ENCODE results near the gene BMP6. TPM values are rescaled to one million over a fixed set of nuclear protein-coding genes. Genes with fewer than 3 reads are reported as not detected.

The BMP6 gene
- total and polyA plus RNA-seq, 2 of the 8 experiments (the other 6 are each of a cell fraction or from before 2014, with no cell fraction given): 2.0 to 2.1 TPM

GRCh38 chr6:7895125-7895423, 169.2 kb downstream of the BMP6 start (continued):
- TF ChIP-seq RXRA (IDR thresholded peaks at IDR 0.05; ENCODE audit: insufficient read depth, low read depth, low read length) (no peak), SIN3A (conservative IDR thresholded peaks at IDR 0.05 in 1 of 2, IDR thresholded peaks at IDR 0.05 in 1 of 2; ENCODE audit: low read depth in 1 of 2, low read length in 2 of 2) (no peak), CTCF (IDR thresholded peaks at IDR 0.05; ENCODE audit: control extremely low read depth in 1 of 3, insufficient read depth in 1 of 3, low read depth in 1 of 3, low read length in 3 of 3) (no peak), ASH2L (IDR thresholded peaks at IDR 0.05; ENCODE audit: low read length) (no peak), SP1 (IDR thresholded peaks at IDR 0.05; ENCODE audit: low read depth, low read length) (no peak), SP4 (IDR thresholded peaks at IDR 0.05; ENCODE audit: low read length) (no peak), RAD21 (IDR thresholded peaks at IDR 0.05 in 1 of 2, conservative IDR thresholded peaks at IDR 0.05 in 1 of 2; ENCODE audit: low read depth in 2 of 2, low read length in 2 of 2) (no peak)

Data from H1 (cell line).